ENCODE measurements around the gene ZNF227.

GRCh38 chr19:44176590-44176989, 35.7 kb upstream of the ZNF227 start:
- TF ChIP-seq CTCF (IDR thresholded peaks at IDR 0.05), result no peak
- no peak for TF ChIP-seq POLR2A (IDR thresholded peaks at IDR 0.05; ENCODE audit: low read depth)
- no peak for TF ChIP-seq POLR2AphosphoS5 (IDR thresholded peaks at IDR 0.05)
